Fibroblast of lung (primary cell): ENCODE measurements around the gene MTHFD2L.

Experiments
- EZH2 ChIP-seq: IDR thresholded peaks from 2 replicates; pipeline ENCODE4 v1.5.1; 2012; ENCODE audit warnings: low read length, control low read depth, mild to moderate bottlenecking; ENCODE audit errors: missing control alignments
- TF ChIP-seq, protein P1 (sequence below), 2 donors: IDR thresholded peaks in 1 of 2; conservative IDR thresholded peaks in 1 of 2; 1 replicate in 1 of 2; 2 replicates in 1 of 2; pipeline ENCODE4 v1.5.1; 2011 to 2012; ENCODE audit warnings: low read length in 2 of 2, control low read depth in 1 of 2, inconsistent platforms in 1 of 2, low read depth in 1 of 2, mild to moderate bottlenecking in 1 of 2

DNA sequence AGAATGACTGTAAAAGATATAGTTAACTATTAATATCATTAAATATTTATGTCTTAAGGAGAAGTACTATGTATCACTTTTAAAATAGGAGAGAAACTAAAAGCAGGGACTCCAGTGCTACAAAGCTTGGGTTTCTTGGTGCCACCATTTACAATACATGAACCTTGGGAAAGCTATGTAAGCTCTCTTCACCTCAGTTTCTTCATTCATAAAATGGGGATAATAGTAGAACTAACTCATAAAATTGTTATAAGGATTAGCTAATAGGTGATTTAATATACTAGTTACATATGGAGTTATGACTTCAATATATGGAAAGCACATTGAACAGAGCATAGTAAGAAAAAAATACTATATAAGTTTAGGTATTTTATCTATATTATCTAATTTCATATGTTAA lies 174.0 kb downstream of the MTHFD2L start:
- no peak for TF ChIP-seq EZH2
- TF ChIP-seq, protein P1, sequence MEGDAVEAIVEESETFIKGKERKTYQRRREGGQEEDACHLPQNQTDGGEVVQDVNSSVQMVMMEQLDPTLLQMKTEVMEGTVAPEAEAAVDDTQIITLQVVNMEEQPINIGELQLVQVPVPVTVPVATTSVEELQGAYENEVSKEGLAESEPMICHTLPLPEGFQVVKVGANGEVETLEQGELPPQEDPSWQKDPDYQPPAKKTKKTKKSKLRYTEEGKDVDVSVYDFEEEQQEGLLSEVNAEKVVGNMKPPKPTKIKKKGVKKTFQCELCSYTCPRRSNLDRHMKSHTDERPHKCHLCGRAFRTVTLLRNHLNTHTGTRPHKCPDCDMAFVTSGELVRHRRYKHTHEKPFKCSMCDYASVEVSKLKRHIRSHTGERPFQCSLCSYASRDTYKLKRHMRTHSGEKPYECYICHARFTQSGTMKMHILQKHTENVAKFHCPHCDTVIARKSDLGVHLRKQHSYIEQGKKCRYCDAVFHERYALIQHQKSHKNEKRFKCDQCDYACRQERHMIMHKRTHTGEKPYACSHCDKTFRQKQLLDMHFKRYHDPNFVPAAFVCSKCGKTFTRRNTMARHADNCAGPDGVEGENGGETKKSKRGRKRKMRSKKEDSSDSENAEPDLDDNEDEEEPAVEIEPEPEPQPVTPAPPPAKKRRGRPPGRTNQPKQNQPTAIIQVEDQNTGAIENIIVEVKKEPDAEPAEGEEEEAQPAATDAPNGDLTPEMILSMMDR (conservative IDR thresholded peaks at IDR 0.05 in 1 of 2, IDR thresholded peaks at IDR 0.05 in 1 of 2; ENCODE audit: low read depth in 1 of 2, low read length in 2 of 2), result no peak
